ENCODE results near the gene EIF1.

Gene EIF1

GRCh38 chr17:41738801-41739112, 50.1 kb downstream of the EIF1 start:
- no peak for DNase-seq

- DNase-seq = no peak
Observed at GRCh38 chr17:41739661-41740352, 51.1 kb downstream of the EIF1 start.

GRCh38 chr17:41740506-41740905, 51.8 kb downstream of the EIF1 start:
- DNase-seq = no peak

- no peak for DNase-seq
Observed at GRCh38 chr17:41741709-41742108, 53.0 kb downstream of the EIF1 start.
